Frontal cortex (tissue), 4 donors: ENCODE data around the gene ANKRD60. TPM values are rescaled to one million over a fixed set of nuclear protein-coding genes. Genes with fewer than 3 reads are reported as not detected.

Source experiments
- DNase-seq, 2 donors: peaks; one replicate each; pipeline ENCODE4 v3.0.0; 2012; ENCODE audit warnings: low spot score in 2 of 2
- FAIRE-seq: peaks from 2 replicates; lab custom pipeline; 2012; peaks lifted over from hg19 to GRCh38; lab: Jason Lieb, UNC
- total RNA-seq: library from RNA; depleted of rRNA; stranded (reverse); fragments of >200 nt; gene quantifications from one replicate; pipeline ENCODE4 v1.2.3, GENCODE V29; 2014
- donor health status: control.
- donor health status: control.
- donor health status: control.

Gene ANKRD60
- total RNA-seq, 1 donor from 2014 or later, result not detected

DNA sequence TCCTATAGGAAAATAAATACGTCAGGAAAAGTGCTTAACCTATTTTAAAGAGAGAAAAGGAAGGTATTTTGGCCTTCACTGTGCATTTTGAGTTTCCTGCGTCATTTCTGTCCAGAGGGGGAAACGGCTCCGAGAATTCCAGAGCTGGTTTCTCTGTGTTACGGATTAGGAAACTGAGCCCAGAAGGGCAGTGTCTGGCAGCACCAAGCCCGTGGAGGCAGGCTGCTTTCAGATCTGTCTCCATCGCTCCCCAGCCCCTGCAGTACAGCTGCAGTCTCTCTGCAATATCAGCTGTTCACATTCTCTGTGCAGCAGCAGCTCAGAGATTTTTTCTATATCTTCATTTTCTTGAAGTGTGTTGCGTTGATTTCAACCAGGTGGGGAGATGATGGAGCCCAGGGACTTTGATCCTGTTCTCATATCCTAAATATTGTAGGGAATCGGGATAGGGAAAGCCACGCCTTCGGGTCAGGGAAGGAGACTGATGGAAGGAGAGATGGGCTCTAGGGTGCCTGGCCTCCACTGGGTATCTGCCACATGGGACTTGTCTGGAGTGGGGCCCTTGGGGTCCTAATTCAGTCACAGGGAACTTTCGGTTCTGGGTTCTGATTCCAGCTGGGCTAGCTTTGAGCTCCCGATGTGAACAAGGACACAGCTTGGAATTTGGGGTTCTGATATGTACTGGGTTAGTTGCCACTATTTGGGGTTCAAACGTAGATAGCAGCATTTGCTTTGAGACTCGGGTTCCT is 2.8 kb downstream of the ANKRD60 start:
- FAIRE-seq, result no peak
- DNase-seq, result no peak

DNA sequence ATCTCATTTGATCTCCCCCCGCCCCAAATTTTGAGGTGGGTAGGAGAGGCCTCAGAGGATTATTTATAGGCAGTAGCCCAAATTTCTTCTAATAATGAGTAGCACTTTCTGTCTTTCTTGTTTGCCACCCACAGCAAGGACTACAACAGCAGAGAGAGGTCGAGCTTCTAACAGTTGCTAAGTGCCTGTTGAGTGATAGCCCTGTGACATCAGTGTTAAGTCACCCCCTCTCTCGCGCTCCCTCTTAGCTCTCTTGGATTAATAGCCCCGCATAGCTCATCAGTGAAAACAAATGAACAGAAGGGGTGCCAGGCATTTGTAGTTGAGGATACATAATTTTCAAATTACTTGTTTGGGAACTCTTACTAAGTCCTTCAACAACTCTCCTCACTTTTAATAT is 3.5 kb downstream of the ANKRD60 start:
- no peak for FAIRE-seq

DNA sequence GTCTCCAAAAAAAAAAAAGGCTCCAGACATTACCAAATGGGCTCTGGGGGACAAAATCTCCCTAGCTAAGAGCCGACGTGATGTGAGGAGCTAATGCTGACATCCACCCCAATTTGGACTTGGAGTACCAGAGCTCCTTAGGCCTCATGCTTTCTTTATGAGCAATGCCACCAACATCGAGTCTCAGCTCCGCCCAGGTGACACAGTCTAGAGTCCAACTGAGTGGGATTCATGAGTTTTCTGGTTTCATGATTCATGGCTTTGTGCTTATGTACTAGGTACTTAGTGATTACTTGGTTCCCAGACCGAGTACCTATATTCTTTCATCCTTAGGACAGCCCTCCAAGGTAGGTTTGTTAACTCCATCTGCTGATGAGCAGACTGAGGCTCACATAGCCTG is 4.4 kb downstream of the ANKRD60 start:
- DNase-seq, result no peak
- FAIRE-seq, result no peak

More for the DNA sequence above, 3.5 kb downstream of the ANKRD60 start:
- DNase-seq, result no peak

DNA sequence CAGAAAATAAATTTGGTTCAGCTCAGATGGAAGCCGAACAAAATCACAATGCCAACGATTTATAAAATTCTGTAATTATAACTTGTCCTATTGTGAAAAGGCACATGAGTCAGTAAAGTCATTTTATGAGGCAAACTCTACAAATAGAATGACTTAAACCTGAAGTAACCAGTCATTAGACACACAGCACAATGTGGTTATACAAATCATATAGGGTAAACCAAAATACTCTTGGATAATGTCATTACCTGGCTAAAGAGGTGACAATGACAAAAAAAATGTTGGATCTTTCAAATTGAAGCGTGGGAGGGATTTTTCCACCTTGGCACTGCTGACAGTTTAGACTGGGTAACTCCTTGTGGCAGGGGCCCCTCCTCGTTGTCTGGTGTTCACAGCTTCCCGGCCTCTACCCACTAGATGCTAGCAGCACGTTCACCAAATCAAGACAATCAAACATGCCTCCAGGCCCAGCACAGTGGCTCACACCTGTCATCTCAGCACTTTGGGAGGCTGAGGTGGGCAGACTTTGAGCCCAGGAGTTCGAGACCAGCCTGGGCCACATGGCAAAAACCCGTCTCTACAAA is 5.0 kb downstream of the ANKRD60 start:
- no peak for FAIRE-seq

DNA sequence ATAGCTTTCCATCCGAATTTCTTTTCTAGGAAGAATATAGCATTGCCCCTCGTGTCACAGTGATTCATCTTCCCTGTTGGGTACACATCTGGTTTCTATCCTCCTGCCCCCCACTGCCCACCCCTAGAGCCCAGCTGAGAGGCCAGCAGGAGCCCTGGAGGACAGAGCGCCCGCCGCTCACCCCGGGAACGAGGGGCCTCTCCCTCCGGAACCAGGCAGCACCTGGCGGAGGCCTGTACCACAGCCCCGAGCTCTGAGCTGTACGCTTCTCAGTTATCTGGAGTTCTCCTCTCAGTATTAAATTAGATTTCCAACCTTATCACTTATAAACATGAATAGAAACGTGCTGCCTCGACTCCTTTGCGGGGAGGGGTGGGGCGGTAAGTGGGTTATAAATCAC is 6.0 kb downstream of the ANKRD60 start:
- DNase-seq (no peak), FAIRE-seq (no peak)

More for the DNA sequence above, 5.0 kb downstream of the ANKRD60 start:
- DNase-seq, result no peak

DNA sequence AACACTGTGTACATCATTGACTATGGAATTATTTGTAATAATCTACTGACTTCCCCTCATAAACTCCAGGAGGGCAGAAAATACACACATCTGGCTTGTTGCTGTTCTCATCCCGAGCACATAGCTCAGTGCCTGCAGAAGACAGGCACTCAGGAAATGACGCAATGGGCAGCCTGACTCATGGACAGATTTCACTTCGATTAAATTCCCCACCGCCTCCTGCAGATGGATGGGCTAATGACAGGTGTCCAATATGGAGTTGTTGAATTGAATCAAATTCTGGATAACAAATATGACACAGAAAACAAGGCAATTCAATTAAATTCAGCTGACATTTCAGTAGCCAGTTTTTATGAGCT is 9.1 kb downstream of the ANKRD60 start:
- DNase-seq (no peak), FAIRE-seq (no peak)

DNA sequence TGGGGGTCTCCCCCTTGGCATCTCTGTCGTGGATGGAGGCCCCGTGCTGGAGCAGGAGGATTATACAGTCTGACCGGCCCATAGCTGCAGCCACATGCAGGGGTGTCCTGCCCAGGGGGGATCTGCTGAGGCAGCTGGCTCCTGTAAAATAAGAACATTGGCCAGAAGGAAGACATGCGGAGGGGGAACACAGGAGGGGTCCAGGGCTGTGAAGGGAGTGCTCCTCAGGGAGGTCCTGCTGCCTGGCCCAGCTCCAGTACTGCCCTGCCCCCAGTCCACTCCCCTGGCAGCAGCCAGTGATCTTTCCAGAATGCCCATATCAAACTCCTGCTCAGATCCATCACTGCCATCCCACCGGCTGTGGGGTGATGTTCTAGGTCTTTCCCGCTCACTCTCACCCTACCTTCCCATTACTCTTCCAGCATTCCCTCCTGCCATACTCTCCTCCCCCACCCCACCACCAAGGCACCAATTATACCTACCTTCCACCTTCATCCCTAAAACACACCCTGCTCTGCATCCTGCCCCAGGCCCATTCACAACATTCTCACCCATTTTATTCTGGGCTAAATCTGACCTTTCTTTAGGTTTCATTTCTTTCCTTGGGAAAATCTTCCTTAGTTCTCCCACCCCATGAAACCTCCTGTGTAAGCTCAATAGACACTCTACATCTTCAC is 9.7 kb downstream of the ANKRD60 start:
- no peak for FAIRE-seq

DNA sequence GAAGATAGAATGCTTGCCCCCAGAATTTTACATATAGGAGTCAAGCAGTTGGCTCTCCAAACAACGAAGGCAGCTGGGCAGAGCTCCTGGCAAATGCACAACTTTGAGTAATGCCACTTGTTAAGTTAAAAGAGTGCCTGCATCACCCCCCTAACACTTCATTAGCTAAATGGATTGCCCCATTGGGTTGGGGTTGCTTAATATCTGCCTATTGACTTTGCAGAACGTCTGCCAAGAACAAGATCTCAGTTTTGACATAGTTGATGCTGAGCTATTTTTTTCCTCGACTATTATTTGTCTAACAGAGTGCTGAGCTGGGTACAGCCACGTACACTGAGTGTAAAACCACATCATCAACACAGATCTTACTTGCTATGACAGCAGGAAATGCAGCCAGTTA is 12.1 kb downstream of the ANKRD60 start:
- FAIRE-seq, result no peak

More for the DNA sequence above, 9.7 kb downstream of the ANKRD60 start:
- DNase-seq, result no peak

DNA sequence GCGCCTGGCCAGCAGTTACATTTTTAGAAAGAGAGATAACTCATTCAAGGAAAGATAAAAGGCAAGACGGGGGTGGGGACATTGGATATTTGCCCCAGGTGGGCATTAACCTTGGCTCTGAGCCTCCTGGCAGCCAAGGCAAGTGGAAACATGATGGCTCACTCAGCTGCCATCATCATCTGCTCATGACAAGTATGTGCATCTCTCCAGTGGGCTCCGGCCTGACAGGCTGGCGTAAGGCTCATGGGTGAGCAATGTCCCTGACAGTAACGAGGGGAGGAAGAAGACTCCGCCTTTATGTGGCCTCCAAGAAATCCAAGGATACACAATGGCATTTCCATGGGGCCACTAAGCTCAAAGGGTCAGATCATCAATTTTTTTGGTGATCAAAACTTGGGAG is 13.3 kb downstream of the ANKRD60 start:
- DNase-seq (no peak), FAIRE-seq (no peak)

More for the DNA sequence above, 12.1 kb downstream of the ANKRD60 start:
- no peak for DNase-seq

DNA sequence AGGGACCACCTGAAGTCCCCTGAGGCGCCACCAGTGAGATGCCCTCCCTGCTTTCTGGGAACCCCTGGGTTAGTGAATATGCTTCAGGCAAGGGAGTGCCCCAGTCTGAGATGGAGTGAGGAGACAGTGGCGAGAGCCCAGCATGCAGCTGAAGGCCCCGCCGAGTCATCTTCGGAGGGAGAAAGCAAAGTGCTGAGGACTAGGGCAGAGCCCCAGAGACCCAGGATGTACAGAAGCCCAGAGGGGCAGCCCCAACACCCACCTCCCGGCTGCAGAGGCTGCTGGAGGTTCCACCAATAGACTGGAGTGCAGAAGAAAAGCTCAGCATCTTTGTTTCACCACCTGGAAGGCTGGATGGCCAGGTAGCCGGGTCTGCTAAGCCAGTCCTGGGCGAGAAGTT is 14.1 kb downstream of the ANKRD60 start:
- FAIRE-seq (no peak), DNase-seq (no peak)

DNA sequence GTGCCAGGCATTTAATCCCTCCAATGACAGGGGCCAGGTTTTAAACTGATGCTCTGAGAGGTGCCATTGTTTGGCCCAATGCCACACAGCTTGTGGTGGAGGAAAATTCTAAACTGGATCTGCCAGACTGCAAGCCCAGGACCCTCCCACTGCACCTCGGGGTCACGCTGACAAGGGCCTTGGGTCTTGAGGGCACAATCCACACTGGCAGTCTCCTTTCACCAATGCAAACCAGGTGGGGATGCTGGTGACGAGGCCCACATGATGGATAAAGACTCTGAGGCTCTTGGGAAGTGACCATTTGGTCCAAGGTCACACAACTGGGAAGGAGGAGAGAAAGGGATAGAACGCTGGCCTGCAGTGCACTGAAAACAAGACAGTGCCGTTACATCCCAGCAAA is 14.7 kb downstream of the ANKRD60 start:
- no peak for FAIRE-seq

DNA sequence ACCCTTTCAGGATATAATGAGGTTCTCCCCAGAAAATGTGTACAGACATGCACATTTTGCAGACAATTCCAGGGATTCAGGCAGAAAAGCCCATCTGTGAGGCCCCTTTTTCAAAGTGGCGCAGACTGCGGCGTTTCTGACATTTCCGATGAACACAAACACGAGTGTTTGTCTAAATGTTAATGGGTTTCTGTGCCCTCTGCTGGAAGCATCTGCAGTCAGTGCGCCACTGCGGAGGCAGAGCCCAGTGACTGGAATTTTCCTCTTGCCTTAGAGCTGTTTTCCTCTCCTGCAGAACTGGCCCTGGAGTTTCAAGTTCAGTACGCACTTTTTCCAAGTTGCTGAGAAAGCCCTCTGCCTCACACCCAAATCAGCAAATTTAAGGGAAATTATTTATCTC is 15.3 kb downstream of the ANKRD60 start:
- FAIRE-seq (no peak), DNase-seq (peak; percentile 59 to 67)

More for the DNA sequence above, 14.7 kb downstream of the ANKRD60 start:
- no peak for DNase-seq

DNA sequence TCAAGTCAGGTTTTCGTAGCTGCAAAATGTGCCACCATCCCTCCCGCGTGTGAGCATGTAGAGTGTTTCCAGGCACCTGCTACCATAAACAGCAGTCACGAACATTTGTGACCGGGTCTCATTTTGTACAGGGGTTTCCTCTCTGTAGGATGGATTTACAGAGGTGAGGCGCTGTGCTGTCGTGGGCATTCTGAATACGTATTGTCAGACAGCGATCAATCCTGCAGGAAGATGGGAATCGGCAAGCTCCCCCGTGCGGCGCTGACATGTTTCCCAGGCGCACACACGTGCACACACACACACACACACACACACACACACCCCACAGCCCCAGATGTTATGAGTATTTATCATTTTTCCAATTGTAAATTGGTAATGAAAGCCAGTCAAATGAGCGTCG is 15.8 kb downstream of the ANKRD60 start:
- DNase-seq, result no peak
- FAIRE-seq, result no peak

DNA sequence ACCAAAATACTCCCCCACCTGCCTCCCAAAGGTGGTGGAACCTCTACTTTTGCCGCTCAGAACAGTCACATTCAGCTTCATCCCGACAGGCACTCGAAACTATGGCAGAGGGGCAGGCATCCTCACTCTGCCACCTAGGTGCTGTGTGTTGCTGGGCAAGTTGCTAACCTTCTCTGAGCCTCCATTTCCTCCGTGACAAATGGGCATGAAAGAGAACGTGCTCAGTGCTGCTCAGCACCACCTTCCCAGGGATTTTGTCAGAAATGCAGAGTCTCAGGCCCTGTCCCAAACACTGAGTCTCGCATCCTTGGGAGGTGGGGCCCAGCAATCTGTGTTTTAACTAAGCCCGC is 18.1 kb downstream of the ANKRD60 start:
- no peak for DNase-seq
- no peak for FAIRE-seq

DNA sequence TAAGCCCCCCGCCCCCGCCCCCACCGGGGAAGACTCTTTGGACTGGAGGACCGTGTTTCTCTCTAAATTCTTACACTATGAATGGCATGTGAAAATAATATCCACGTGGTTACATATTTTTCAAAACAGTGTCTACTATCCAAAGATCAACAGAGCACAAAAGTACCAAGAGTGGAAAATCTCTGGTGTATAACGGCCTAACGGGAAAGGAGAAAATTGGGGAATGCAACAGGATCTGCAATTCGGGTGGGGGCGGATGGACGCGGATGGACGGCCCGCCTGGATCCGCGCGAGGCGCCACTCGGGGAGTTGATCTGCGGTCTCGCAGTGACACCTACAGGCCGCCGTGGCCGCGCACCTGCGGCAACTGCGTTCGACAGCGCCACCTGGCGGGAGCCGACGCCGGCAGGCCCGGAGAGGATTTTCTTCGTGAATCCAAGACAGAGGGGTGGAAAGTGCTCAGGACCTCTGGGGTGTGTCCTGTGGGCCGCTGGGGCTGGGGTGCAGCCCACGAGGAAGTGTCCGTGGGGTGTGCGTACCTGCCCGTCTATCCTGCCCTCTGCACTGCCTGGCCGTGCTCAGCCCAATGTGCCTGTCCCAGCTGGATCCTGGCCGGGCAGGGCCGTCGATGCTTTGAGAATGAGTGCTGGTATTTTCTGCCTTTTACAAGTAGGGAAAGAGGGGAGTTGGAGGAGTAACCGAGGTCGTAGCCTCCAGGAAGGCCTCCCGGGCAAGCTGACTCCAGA is 18.6 kb downstream of the ANKRD60 start:
- peak; percentile 86 to 92 for DNase-seq
- no peak for FAIRE-seq

DNA sequence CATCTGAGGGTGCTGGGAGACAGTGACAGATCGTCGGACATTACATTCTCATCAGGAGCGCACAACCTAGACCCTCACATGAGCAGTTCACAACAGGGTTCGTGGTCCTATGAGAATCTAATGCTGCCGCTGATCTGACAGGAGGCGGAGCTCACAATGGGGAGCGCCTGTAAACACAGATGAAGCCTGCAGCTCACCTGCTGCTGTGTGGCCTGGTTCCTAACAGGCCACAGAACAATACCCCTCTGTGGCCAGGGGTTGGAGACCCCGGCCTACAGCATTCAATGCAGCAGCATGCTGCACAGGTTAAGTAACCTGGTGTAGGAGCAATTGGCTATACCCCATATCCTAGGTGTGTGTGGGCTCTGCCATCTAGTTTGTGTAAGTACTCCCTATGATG is 19.5 kb downstream of the ANKRD60 start:
- FAIRE-seq (no peak), DNase-seq (no peak)

DNA sequence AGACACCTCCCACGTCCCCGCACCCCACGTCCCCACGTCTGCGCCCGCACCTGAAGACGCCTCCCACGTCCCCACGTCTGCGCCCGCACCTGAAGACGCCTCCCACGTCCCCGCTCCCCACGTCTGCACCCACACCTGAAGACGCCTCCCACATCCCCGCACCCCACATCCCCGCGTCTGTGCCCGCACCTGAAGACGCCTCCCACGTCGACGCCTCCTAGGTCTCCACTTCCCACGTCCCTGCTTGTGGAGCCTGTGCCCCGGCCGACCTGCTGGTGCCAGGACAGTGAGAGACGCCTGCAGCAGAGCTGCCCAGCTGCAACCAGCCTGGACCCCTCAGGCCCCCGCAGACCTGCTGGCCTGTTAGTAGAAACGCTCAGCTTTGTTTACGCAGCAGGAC is 22.6 kb downstream of the ANKRD60 start:
- no peak for DNase-seq
- FAIRE-seq, result no peak

DNA sequence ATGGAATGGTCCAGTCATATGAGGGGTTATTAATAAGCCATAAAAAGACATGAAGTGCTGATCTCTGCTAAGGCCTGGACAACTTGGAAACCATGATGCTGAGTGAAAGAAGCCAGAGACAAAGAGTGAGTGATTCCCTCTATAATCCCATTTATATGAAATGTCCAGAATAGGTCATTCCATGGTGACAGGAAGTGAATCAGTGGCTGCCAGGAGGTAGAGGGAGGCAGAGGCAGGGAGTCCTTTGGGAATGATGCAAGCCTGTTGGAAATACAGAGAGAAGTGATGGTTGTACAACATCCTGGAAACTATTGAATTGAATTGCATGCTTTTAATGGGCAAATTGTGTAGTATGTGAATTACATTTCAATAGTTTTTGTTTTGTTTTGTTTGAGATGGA is 26.4 kb downstream of the ANKRD60 start:
- DNase-seq (no peak), FAIRE-seq (no peak)

DNA sequence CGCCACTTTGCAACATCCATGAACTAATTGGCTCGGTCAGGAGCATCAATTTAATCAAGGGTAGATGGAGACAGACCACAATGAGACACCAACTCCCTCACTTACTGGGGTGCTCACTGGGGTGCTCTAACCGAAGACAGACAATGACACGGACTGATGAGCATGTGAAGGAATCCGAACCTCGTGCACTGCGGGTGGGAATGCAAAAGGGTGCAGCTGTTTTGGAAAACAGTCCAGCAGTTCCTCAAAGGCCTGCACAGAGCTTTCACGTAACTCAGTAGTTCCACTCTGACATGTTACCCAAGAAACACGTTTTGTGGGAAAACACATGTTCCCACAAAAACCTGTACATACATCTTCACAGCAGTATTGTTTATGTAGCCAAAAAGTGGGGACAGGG is 26.8 kb downstream of the ANKRD60 start:
- FAIRE-seq (no peak), DNase-seq (no peak)

DNA sequence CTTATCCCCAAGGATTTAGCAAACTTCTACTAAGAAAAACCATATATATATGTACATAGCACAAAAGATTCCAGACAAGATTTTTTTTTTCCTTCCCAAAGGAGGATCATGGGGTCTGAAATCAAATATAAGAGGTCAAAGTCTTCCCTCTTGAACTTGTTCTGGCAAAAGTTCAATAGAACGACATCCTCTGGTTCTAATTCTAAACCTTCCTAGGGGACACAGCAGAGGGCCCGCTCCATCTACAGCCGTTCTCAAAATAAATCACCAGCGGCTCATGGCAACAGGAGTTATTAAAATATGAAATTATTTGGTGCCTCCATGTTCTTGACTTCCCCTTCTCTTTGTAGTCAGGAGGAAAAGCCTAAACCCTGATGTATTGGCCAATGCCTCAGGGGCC is 29.0 kb downstream of the ANKRD60 start:
- DNase-seq (no peak), FAIRE-seq (no peak)

DNA sequence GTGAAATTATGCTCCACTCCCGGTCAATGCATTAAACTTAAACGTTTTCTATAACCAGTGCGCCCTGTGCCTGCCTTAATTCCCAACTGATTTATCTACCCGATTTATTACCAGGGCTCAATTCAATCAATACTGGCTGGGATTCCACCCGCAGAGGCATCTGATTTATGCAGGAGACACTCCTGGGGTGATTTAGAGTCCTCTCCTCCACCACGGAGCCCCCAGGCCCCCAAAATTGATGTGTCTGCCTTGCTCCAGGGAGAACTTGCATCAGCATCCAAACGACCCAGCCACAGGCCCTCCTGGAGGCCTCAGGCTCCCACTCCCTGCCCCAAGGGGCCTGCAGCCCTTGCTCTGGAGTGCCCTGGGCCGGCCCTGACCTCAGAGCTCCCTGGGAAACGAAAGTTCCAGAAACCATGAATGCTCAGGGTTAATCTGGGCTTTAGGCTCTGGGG is 29.5 kb downstream of the ANKRD60 start:
- FAIRE-seq, result no peak
- DNase-seq, result no peak
